OCI-LY3 (cell line): ENCODE data around the gene SIGLEC5.
A peak's percentile ranks its signal among the peaks of the same experiment; 100 is the strongest.
"Not testable (repeated sequence)": the region's sequence is repeated elsewhere in the genome, so short reads cannot be mapped to it uniquely, and the experiment has no call there.

Source experiments
- H2AFZ ChIP-seq: fragments of 200-600, 300-600 bp; shearing (Covaris generic); 2 replicates; pipeline ENCODE4 v1.6.0; 2014; ENCODE audit warnings: antibody characterized with exemption, low read depth, low read length
- H3K27ac ChIP-seq: fragments of 200-600, 300-600 bp; sonication (generic); 2 replicates; pipeline ENCODE4 v1.5.1; 2014; ENCODE audit warnings: mild to moderate bottlenecking, low read length, moderate library complexity, mixed read lengths
- H3K27me3 ChIP-seq: fragments of 200-600, 300-600 bp; sonication (generic); 2 replicates; pipeline ENCODE4 v1.6.1; 2014; ENCODE audit warnings: low read depth, low read length, mixed read lengths
- H3K36me3 ChIP-seq: fragments of 200-600, 300-600 bp; sonication (generic); replicated peaks from 2 replicates; pipeline ENCODE3; 2014; ENCODE audit warnings: low read depth, low read length, mixed read lengths
- H3K4me1 ChIP-seq: fragments of 300-600, 200-600 bp; sonication (generic); 2 replicates; pipeline ENCODE4 v1.6.1; 2014; ENCODE audit warnings: low read length, mixed read lengths
- H3K4me2 ChIP-seq: fragments of 200-600, 300-600 bp; sonication (generic); 2 replicates; pipeline ENCODE4 v1.6.1; 2014; ENCODE audit warnings: low read length, mixed read lengths
- H3K4me3 ChIP-seq: fragments of 300-600, 200-600 bp; sonication (generic); 2 replicates; pipeline ENCODE4 v1.5.1; 2014; ENCODE audit warnings: antibody characterized with exemption, mild to moderate bottlenecking, low read length, moderate library complexity
- H3K79me2 ChIP-seq: fragments of 300-600, 200-600 bp; shearing (Covaris generic); 2 replicates; pipeline ENCODE4 v1.6.1; 2014; ENCODE audit warnings: mild to moderate bottlenecking, low read length, mixed read lengths
- H3K9ac ChIP-seq: fragments of 300-600, 200-600 bp; shearing (Covaris generic); 2 replicates; pipeline ENCODE4 v1.6.0; 2014; ENCODE audit warnings: mild to moderate bottlenecking, low read length, moderate library complexity
- H3K9me3 ChIP-seq: fragments of 200-600, 300-600 bp; shearing (Covaris generic); 2 replicates; pipeline ENCODE4 v1.6.1; 2014; ENCODE audit warnings: low read length, mixed read lengths; ENCODE audit not compliant: insufficient read depth
- H4K20me1 ChIP-seq: fragments of 200-600, 300-600 bp; sonication (generic); 2 replicates; pipeline ENCODE4 v1.6.1; 2016; ENCODE audit warnings: low read length, mixed read lengths; ENCODE audit not compliant: insufficient read depth
- CTCF ChIP-seq: fragments of 200-600, 300-600 bp; sonication (generic); IDR thresholded peaks from 2 replicates; pipeline ENCODE4 v1.5.1; 2014; ENCODE audit warnings: antibody characterized with exemption, low read length, low read depth
- EZH2phosphoT487 ChIP-seq: fragments of 200-600 bp; shearing (Covaris generic); IDR thresholded peaks from 2 replicates; pipeline ENCODE4 v1.6.1; 2018; ENCODE audit warnings: antibody characterized with exemption, mixed run types, low read depth

The SIGLEC5 gene

GRCh38 chr19:51630315-51630714 is at the start of gene SIGLEC5:
Gene SIGLEC5 (minus strand): TSS chr19:51630401. CDS start chr19:51630335, 66 bp downstream.
- H3K36me3 ChIP-seq, H3K4me3 ChIP-seq, H2AFZ ChIP-seq, H3K4me1 ChIP-seq, H3K79me2 ChIP-seq, H3K27ac ChIP-seq, H3K9ac ChIP-seq, H3K9me3 ChIP-seq, H4K20me1 ChIP-seq, H3K4me2 ChIP-seq: not testable (repeated sequence)
- H3K27me3 ChIP-seq: peaks cover 42% of the 10 kb centered on the region

GRCh38 chr19:51676566-51677083 is 46.4 kb upstream of the SIGLEC5 start:
- Histone ChIP-seq H3K4me1 (no peaks in the 10 kb centered on the region), H3K27me3 (peaks cover 29% of the 10 kb centered on the region), H3K79me2 (no peaks in the 10 kb centered on the region), H4K20me1 (no peaks in the 10 kb centered on the region), H3K9me3 (no peaks in the 10 kb centered on the region), H3K27ac (no peak overlapping the region), H3K4me2 (no peak overlapping the region), H3K36me3 (no peaks in the 10 kb centered on the region), H2AFZ (no peak overlapping the region), H3K9ac (no peak overlapping the region), H3K4me3 (no peak overlapping the region)
- no peak for TF ChIP-seq CTCF
- TF ChIP-seq EZH2phosphoT487: no peak

- not testable (repeated sequence) for H3K79me2 ChIP-seq, H3K4me2 ChIP-seq, H3K4me1 ChIP-seq, H3K36me3 ChIP-seq, H2AFZ ChIP-seq, H3K4me3 ChIP-seq, H3K9ac ChIP-seq, H3K9me3 ChIP-seq, H3K27ac ChIP-seq, H4K20me1 ChIP-seq
- peak; percentile 65 for TF ChIP-seq CTCF
- peaks cover 29% of the 10 kb centered on the region for H3K27me3 ChIP-seq
These were observed 45.8 kb upstream of the SIGLEC5 start for GRCh38 chr19:51675911-51676565.

- peaks cover 27% of the 10 kb centered on the region for H3K27me3 ChIP-seq
- no peaks in the 10 kb centered on the region for H3K9me3 ChIP-seq
- no peaks in the 10 kb centered on the region for H3K79me2 ChIP-seq
- no peak overlapping the region for H3K4me2 ChIP-seq
- TF ChIP-seq EZH2phosphoT487: no peak
- no peak for TF ChIP-seq CTCF
- H3K36me3 ChIP-seq: no peaks in the 10 kb centered on the region
- no peaks in the 10 kb centered on the region for H4K20me1 ChIP-seq
- H3K4me3 ChIP-seq: no peak overlapping the region
- peaks cover 14% of the 10 kb centered on the region for H3K4me1 ChIP-seq
- no peak overlapping the region for H2AFZ ChIP-seq
- H3K27ac ChIP-seq: no peak overlapping the region
- H3K9ac ChIP-seq: no peak overlapping the region
These were observed 38.0 kb upstream of the SIGLEC5 start for GRCh38 chr19:51668216-51668615.
